AG04449 (cell line): ENCODE results near the gene COA8.

Source experiments
- CTCF ChIA-PET: fragments of 350-600 bp; formaldehyde crosslinking; extraction: SDS; loops from one replicate; lab custom pipeline; 2021; ENCODE audit warnings: antibody characterized with exemption; lab: Yijun Ruan, JAX
- POLR2A ChIA-PET: fragments of 400-600, 350-600 bp; formaldehyde crosslinking; extraction: SDS; loops from one replicate; lab custom pipeline; 2020; ENCODE audit warnings: antibody characterized with exemption, inconsistent platforms; lab: Yijun Ruan, JAX
- DNase-seq: peaks from one replicate; pipeline ENCODE4 v3.0.0-alpha.2; 2010; ENCODE audit warnings: low read depth, low spot score
- H3K4me3 ChIP-seq: 2 replicates; pipeline ENCODE4 v1.5.1; 2011; ENCODE audit warnings: low read depth, mild to moderate bottlenecking, control low read depth, low read length
- TF ChIP-seq, protein P1 (sequence below): IDR thresholded peaks from one replicate; pipeline ENCODE4 v1.5.1; 2011; ENCODE audit warnings: mild to moderate bottlenecking, moderate library complexity, low read length, control low read depth, inconsistent platforms; ENCODE audit not compliant: insufficient read depth; ENCODE audit errors: missing control alignments

Gene COA8

DNA sequence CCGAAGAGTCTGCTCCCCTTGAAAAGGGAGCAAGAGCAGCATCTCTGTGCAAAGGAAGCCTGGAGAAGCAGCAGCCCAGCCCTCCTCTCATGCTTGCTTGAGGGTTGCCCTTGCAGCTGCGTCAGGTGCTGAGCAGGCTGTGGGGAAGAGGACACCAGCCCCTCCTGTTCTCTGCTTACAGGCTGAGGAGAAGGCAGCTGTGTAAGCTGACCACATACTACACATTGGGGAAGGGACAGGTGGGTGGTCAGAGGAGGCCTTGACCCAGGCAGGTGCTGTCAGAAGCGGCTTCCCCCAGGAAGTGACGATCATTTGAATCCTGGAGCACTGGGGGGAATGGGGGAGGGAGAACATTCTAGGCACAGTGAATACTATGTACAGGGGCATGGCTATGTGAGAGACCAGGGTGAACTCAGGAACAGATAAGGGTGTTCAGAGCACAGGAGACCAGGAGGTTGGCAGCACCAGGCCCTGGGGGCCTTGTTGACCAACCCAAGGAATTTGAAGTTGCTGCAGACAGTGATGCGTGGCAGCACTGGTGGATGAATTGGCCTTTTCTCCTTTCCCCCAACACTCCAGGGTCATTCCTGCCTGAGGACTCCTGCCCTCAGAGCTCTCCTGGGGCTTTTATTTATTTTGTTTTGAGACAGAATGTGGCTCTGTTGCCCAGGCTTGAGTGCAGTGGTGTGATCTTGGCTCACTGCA lies 63.5 kb downstream of the COA8 start:
- TF ChIP-seq, protein P1, sequence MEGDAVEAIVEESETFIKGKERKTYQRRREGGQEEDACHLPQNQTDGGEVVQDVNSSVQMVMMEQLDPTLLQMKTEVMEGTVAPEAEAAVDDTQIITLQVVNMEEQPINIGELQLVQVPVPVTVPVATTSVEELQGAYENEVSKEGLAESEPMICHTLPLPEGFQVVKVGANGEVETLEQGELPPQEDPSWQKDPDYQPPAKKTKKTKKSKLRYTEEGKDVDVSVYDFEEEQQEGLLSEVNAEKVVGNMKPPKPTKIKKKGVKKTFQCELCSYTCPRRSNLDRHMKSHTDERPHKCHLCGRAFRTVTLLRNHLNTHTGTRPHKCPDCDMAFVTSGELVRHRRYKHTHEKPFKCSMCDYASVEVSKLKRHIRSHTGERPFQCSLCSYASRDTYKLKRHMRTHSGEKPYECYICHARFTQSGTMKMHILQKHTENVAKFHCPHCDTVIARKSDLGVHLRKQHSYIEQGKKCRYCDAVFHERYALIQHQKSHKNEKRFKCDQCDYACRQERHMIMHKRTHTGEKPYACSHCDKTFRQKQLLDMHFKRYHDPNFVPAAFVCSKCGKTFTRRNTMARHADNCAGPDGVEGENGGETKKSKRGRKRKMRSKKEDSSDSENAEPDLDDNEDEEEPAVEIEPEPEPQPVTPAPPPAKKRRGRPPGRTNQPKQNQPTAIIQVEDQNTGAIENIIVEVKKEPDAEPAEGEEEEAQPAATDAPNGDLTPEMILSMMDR = no peak
- ChIA-PET CTCF (interaction anchor here (1.4 kb wide), 1 partner anchor 9 kb away, joined by 4 read pairs; no protein-coding TSS in a partner anchor), POLR2A (no interaction called here)
- H3K4me3 ChIP-seq = no peak overlapping the region
- DNase-seq = no peak

DNA sequence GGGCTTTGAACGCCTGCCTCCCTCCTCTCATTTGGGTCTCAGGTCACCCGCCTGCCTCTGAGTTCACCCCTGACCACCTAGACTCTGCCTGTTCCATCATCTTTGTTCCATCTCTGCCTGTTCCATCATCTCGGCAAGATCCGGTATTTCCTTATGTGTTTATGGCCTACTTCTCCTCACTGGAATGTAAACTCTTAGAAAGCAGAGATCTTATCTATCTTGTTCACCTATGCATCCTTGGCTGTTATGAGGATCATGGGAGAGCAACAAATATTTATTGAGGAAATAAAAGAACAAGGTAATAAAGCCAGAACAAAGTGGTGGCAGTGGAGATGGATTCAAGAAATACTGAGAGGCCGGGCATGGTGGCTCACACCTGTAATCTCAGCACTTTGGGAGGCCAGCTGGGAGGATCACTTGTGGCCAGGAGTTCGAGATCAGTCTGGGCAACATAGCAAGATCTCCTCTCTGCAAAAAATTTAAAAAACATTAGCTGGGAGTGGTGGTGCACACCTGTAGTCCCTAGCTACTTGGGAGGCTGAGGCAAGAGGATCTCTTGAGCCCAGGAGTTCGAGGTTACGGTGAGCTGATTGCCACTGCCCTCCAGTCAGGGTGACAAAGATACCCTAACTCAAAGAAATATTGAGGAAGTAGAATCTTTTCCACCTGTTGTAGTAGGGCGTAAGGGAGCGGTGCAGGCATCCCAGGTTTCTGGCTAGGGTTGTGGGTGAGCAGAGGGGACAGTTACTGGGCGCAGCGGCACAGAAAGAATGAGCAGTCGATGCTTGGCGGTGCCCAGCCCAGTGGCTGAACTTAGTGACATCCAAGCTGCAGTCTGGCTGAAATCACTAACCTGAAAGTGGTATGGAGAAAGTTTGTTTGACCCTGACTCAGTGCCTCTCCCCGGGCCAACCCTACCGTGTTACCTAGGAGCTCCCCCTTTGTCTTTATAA lies 64.6 kb downstream of the COA8 start:
- ChIA-PET CTCF (interaction anchor here (0.7 to 1.0 kb wide), 3 partner anchors 9 to 67 kb away, joined by 3 read pairs; no protein-coding TSS in a partner anchor), POLR2A (no interaction called here)
- DNase-seq = no peak
- no peak overlapping the region for H3K4me3 ChIP-seq
- TF ChIP-seq, protein P1 = no peak

DNA sequence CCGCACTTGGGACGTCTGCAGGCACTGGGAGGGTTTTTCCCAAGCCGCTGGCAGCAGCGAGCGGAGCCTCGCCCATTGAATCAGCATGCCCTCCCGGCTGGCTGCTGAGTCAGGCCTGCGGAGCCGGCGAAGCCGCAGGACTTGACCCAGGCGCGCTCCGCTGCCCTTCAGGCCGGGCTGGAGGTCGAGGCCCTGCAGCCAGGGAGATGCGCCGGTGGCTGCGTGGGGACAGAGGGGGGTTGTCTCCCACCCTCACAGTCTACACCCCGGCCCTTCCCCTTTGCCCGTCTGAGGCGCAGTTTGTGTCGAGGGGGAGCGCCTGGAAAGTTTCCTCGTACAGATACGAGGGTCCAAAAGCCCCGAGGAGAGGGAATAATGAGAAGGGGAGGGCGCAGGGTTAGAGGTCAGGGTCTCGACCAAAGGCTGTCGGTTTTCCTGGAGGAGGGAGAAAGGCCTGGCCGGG lies 65.5 kb downstream of the COA8 start:
- POLR2A ChIA-PET = interaction anchor here (0.8 to 1.1 kb wide), 2 partner anchors 21 to 36 kb away, joined by 3 to 5 read pairs; no protein-coding TSS in a partner anchor
- peak overlapping the region; percentile 73 for H3K4me3 ChIP-seq
- DNase-seq = no peak
- CTCF ChIA-PET = interaction anchor here (1.0 kb wide), 1 partner anchor 14 kb away, joined by 3 read pairs; no protein-coding TSS in a partner anchor
- TF ChIP-seq, protein P1 = no peak

DNA sequence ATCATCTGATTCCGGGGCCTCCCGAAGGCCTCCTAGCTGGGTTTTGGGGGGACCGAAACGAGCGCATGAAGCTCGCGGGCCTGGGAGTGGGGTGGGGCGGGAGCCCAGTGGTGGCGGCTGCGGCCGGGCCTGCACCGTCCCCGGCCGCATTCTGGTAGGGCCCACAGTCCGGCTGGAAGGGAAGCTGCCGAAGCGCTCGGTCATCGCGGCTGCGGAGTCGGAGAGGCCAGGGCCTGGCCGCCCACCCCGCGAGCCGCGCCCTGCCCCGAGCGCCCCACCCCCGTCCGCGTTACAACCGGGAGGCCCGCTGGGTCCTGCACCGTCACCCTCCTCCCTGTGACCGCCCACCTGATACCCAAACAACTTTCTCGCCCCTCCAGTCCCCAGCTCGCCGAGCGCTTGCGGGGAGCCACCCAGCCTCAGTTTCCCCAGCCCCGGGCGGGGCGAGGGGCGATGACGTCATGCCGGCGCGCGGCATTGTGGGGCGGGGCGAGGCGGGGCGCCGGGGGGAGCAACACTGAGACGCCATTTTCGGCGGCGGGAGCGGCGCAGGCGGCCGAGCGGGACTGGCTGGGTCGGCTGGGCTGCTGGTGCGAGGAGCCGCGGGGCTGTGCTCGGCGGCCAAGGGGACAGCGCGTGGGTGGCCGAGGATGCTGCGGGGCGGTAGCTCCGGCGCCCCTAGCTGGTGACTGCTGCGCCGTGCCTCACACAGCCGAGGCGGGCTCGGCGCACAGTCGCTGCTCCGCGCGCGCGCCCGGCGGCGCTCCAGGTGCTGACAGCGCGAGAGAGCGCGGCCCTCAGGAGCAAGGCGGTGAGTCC lies 66.1 kb downstream of the COA8 start, which contains the start of gene KLC1:
Gene KLC1, plus strand, starts transcription at position 528 of the 819 bp plus-strand sequence. CDS start 25,354 bp downstream, outside the sequence.
- H3K4me3 ChIP-seq = peak within 1 kb of the TSS; percentile 73
- DNase-seq = no peak
- ChIA-PET CTCF (no interaction called here), POLR2A (interaction anchor here (0.6 to 1.1 kb wide), 3 partner anchors 22 to 251 kb away, joined by 3 to 5 read pairs (median 3); no protein-coding TSS in a partner anchor)
- TF ChIP-seq, protein P1 = peak; percentile 2

DNA sequence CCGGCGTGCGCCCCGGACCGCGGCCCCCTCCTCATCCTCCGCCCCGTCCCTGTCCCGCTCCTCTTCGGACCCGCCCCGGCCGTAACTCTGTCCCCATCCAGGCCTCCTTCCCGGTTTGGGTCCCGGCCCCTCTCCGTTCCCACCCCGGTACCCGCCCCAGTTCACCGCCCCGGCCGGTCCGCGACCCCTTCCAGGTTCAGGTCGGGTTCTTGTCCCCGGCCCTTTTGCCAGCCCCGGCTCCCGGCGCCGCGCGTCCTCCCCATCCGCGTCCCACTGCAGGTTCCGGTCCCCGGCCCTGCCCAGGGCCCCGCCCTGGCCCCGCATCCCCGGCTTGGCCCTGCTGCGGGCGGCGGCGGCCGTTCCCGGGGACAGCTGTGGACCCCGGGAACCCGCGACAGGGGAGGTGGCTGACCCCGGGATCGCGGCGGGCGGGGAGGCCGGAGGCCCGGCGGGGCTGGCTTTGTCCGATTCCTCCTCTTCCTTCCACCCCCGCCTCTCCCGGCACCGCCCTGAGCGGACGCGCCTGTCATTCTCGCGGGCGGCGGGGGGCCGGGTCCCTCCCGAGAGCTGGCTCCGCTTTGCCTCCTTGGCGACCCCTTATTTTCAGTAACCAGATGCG lies 66.9 kb downstream of the COA8 start:
- POLR2A ChIA-PET = interaction anchor here (0.6 to 1.2 kb wide), 2 partner anchors 35 to 250 kb away, joined by 3 to 5 read pairs; no protein-coding TSS in a partner anchor
- CTCF ChIA-PET = no interaction called here
- TF ChIP-seq, protein P1 = no peak
- no peak for DNase-seq
- H3K4me3 ChIP-seq = peak overlapping the region; percentile 73
